ENCODE measurements around the gene MAFG. TPM values are rescaled to one million over a fixed set of nuclear protein-coding genes. Genes with fewer than 3 reads are reported as not detected.

The MAFG gene
- total RNA-seq, result 14.3 and 18.4 TPM in 2 replicates

GRCh38 chr17:81927653-81928543, at the start of gene MAFG:
MAFG (minus strand) TSS chr17:81927735; CDS start chr17:81923185, 4,550 bp downstream.

GRCh38 chr17:81961087-81961511, 33.6 kb upstream of the MAFG start, which contains the start of gene NOTUM:
NOTUM (minus strand) TSS chr17:81961187; CDS start chr17:81960909, 278 bp downstream.

GRCh38 chr17:81947189-81947588, 19.7 kb upstream of the MAFG start, which contains the start of gene MYADML2:
MYADML2 (minus strand) TSS chr17:81947233; CDS start chr17:81941741, 5,492 bp downstream.

GRCh38 chr17:81917565-81918332, 9.8 kb downstream of the MAFG start, which contains the start of gene SIRT7:
SIRT7 (minus strand) TSS chr17:81918176; CDS start chr17:81918131, 45 bp downstream.

GRCh38 chr17:81911277-81911961, 16.1 kb downstream of the MAFG start, which contains the start of gene PCYT2:
PCYT2 (minus strand) TSS chr17:81911399; CDS start chr17:81911355, 44 bp downstream.

GRCh38 chr17:81902023-81902652, 25.4 kb downstream of the MAFG start, which contains the start of gene NPB:
NPB (plus strand) TSS chr17:81902238; CDS start chr17:81902278, 40 bp downstream.

GRCh38 chr17:81870981-81871386, 56.6 kb downstream of the MAFG start, which contains the start of gene ARHGDIA:
ARHGDIA (minus strand) TSS chr17:81871337; CDS start chr17:81869930, 1,407 bp downstream.

Other genes with a start within 250 kb of the MAFG start
- gene ARL16, start 243.9 kb downstream of the MAFG start, total RNA-seq, result 38.7 and 53.8 TPM in 2 replicates
- 126 and 158 TPM in 2 replicates for gene HGS, start 243.7 kb downstream of the MAFG start, total RNA-seq
- 86.6 and 220 TPM in 2 replicates for gene MRPL12, start 224.4 kb downstream of the MAFG start, total RNA-seq
- gene SLC25A10, start 215.5 kb downstream of the MAFG start, total RNA-seq, result 23.2 and 55.6 TPM in 2 replicates
- gene GCGR, start 123.6 kb downstream of the MAFG start, total RNA-seq, result 0.63 TPM in 1 of 2 replicates, not detected in the other
- 125 and 143 TPM in 2 replicates for gene MCRIP1, start 94.4 kb downstream of the MAFG start, total RNA-seq
- not detected in 2 replicates for gene PPP1R27, start 92.7 kb downstream of the MAFG start, total RNA-seq
- gene P4HB, start 67.2 kb downstream of the MAFG start, total RNA-seq, result 811 and 1,110 TPM in 2 replicates
- gene ARHGDIA, start 56.4 kb downstream of the MAFG start, total RNA-seq, result 386 and 596 TPM in 2 replicates
- 102 and 252 TPM in 2 replicates for gene ALYREF, start 36.1 kb downstream of the MAFG start, total RNA-seq
- 147 and 222 TPM in 2 replicates for gene ANAPC11, start 36.0 kb downstream of the MAFG start, total RNA-seq
- gene NPB, start 25.5 kb downstream of the MAFG start, total RNA-seq, result 3.6 and 5.2 TPM in 2 replicates
- 40.7 and 71.9 TPM in 2 replicates for gene PCYT2, start 16.3 kb downstream of the MAFG start, total RNA-seq
- 15.2 and 18.5 TPM in 2 replicates for gene SIRT7, start 9.6 kb downstream of the MAFG start, total RNA-seq
- 104 and 162 TPM in 2 replicates for gene PYCR1, start 9.6 kb upstream of the MAFG start, total RNA-seq
- gene MYADML2, start 19.5 kb upstream of the MAFG start, total RNA-seq, result not detected in 2 replicates
- 0.38 TPM in 1 of 2 replicates, not detected in the other for gene NOTUM, start 33.5 kb upstream of the MAFG start, total RNA-seq
- 25.1 and 30.4 TPM in 2 replicates for gene ASPSCR1, start 49.9 kb upstream of the MAFG start, total RNA-seq
- gene CENPX, start 95.1 kb upstream of the MAFG start, total RNA-seq, result 33.2 and 170 TPM in 2 replicates
- 17.0 and 33.1 TPM in 2 replicates for gene LRRC45, start 95.6 kb upstream of the MAFG start, total RNA-seq
- 66.7 and 82.3 TPM in 2 replicates for gene RAC3, start 103.9 kb upstream of the MAFG start, total RNA-seq
- gene DCXR, start 110.0 kb upstream of the MAFG start, total RNA-seq, result 105 and 113 TPM in 2 replicates
- 61.9 and 89.5 TPM in 2 replicates for gene RFNG, start 124.1 kb upstream of the MAFG start, total RNA-seq
- 149 and 212 TPM in 2 replicates for gene GPS1, start 124.2 kb upstream of the MAFG start, total RNA-seq
- gene DUS1L, start 138.1 kb upstream of the MAFG start, total RNA-seq, result 74.9 and 101 TPM in 2 replicates
- 229 and 345 TPM in 2 replicates for gene FASN, start 170.5 kb upstream of the MAFG start, total RNA-seq

All from mesangial cell (primary cell).